HUES48 (cell line): Measurements from ENCODE around the gene UBTD1.

Source experiments
- H3K27ac ChIP-seq: one replicate; pipeline ENCODE4 v1.7.0; 2013; ENCODE audit warnings: low read depth, low read length, inconsistent platforms
- H3K27me3 ChIP-seq: 2 replicates; pipeline ENCODE4 v1.6.1; 2013; ENCODE audit warnings: mild to moderate bottlenecking, low read length; ENCODE audit not compliant: control insufficient read depth, insufficient read depth
- H3K36me3 ChIP-seq: 2 replicates; pipeline ENCODE4 v1.6.1; 2013; ENCODE audit warnings: low read length; ENCODE audit not compliant: control insufficient read depth, insufficient read depth
- H3K4me1 ChIP-seq: 2 replicates; pipeline ENCODE4 v1.6.1; 2013; ENCODE audit warnings: mild to moderate bottlenecking, low read length; ENCODE audit not compliant: control insufficient read depth, insufficient read depth
- H3K4me3 ChIP-seq: 2 replicates; pipeline ENCODE4 v1.5.1; 2013; ENCODE audit warnings: mild to moderate bottlenecking, low read depth, low read length
- H3K9ac ChIP-seq: 2 replicates; pipeline ENCODE4 v1.6.1; 2013; ENCODE audit warnings: mild to moderate bottlenecking, low read depth, low read length, moderate library complexity
- H3K9me3 ChIP-seq: 2 replicates; pipeline ENCODE4 v1.6.1; 2013; ENCODE audit warnings: low read length; ENCODE audit not compliant: control insufficient read depth, insufficient read depth

UBTD1 gene, protein sequence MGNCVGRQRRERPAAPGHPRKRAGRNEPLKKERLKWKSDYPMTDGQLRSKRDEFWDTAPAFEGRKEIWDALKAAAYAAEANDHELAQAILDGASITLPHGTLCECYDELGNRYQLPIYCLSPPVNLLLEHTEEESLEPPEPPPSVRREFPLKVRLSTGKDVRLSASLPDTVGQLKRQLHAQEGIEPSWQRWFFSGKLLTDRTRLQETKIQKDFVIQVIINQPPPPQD

DNA sequence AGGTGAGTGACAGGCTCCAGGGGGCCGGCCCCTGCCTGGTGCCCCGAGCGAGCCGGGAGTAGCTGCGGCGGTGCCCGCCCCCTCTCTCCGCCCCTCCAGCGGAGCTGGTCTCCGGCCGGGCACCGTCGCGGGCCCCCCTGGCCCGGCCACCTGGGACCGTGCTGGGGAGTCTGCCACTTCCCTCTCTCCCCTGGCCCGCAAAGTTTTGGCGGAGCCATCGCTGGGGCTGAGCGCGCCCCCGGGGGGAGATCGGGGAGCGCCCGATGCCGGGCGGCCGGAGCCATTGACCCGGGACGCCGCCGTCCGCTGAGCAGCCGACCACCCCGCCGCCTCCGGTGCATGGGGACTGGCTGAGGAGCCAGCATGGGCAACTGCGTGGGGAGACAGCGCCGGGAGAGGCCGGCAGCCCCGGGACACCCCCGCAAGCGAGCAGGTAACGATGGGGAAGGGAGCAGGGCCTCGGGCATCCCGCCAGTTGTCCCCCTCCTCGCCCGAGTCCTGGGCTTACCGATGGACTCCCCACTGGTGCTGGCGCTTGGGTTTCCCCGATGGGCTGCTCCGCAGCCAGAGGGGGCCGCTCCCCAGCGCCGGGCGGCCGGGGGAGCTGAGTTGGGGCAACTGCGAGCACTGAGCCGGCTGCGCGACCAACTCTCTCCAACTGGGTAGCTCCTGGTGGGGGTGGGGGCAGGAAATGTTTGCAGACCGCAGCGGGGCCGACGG is at the start of gene UBTD1:
UBTD1 (plus strand) TSS at position 84 of the 720 bp plus-strand sequence; CDS start at position 364, 280 bp downstream.
- peaks cover 20% of the 10 kb centered on the region for H3K27me3 ChIP-seq
- H3K4me3 ChIP-seq: peak within 1 kb of the TSS; percentile 98
- peaks cover 43% of the 10 kb centered on the region for H3K4me1 ChIP-seq
- H3K9me3 ChIP-seq: no peaks in the 10 kb centered on the region
- peaks cover 3% of the 10 kb centered on the region; the same call in 1 of the 2 replicates for H3K36me3 ChIP-seq
- H3K27ac ChIP-seq: peak within 1 kb of the TSS; percentile 95
- H3K9ac ChIP-seq: peak within 1 kb of the TSS; percentile 77

GRCh38 chr10:97450828-97451227 is 47.9 kb upstream of the UBTD1 start:
- Histone ChIP-seq H3K4me1 (no peaks in the 10 kb centered on the region; the same call in 1 of the 2 replicates), H3K4me3 (no peak overlapping the region), H3K27ac (no peak overlapping the region), H3K9me3 (no peaks in the 10 kb centered on the region), H3K9ac (no peak overlapping the region), H3K27me3 (no peaks in the 10 kb centered on the region), H3K36me3 (peaks cover 49% of the 10 kb centered on the region)

GRCh38 chr10:97451605-97452004 is 47.1 kb upstream of the UBTD1 start:
- Histone ChIP-seq H3K4me1 (no peaks in the 10 kb centered on the region; the same call in 1 of the 2 replicates), H3K9ac (no peak overlapping the region), H3K36me3 (peaks cover 57% of the 10 kb centered on the region), H3K27me3 (no peaks in the 10 kb centered on the region), H3K9me3 (no peaks in the 10 kb centered on the region), H3K27ac (no peak overlapping the region), H3K4me3 (no peak overlapping the region)

- H3K36me3 ChIP-seq: peaks cover 64% of the 10 kb centered on the region
- H3K27ac ChIP-seq: no peak overlapping the region
Observed at GRCh38 chr10:97452352-97452751, 46.4 kb upstream of the UBTD1 start.

DNA sequence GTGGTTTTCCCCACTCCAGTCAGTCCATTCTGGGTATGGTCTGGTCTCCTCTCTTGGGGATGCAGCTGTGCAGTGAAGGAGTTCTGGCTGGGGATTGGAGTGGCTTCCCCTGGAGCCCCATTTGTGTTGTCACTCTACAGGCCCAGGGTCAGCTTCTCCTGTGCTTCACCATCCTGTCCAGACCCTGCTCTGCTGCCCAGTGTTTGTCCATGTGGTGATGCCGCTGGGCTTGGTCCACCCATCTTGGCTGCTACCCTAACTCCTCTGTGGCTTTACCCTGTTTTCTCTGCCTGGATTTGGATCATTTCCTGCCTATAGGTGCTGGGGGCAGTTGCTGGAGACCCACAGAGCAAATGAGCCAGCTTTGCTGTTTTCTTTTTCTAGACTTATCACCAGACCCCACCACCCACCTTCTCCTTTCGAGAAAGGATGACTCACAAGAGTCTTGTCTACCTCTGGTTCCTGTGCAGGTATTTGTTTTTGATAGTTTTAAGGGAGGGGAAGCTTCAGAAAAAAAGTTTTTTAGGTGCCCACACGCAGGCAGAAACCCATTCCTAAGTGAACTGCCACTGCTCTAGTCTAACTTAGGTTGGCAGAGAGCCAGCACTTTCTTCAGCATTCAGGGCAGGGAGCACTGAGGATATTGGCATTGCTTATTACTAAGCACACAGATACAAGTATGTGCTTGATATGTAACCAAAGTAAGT is 44.2 kb upstream of the UBTD1 start:
- no peak overlapping the region for H3K9ac ChIP-seq
- H3K9me3 ChIP-seq: no peaks in the 10 kb centered on the region
- H3K27ac ChIP-seq: no peak overlapping the region
- no peaks in the 10 kb centered on the region for H3K4me1 ChIP-seq
- H3K4me3 ChIP-seq: no peak overlapping the region
- H3K27me3 ChIP-seq: no peaks in the 10 kb centered on the region
- peaks cover 83% of the 10 kb centered on the region for H3K36me3 ChIP-seq

More at GRCh38 chr10:97452352-97452751, 46.4 kb upstream of the UBTD1 start:
- no peaks in the 10 kb centered on the region for H3K4me1 ChIP-seq
- no peaks in the 10 kb centered on the region for H3K27me3 ChIP-seq
- H3K9ac ChIP-seq: no peak overlapping the region
- H3K9me3 ChIP-seq: no peaks in the 10 kb centered on the region
- H3K4me3 ChIP-seq: no peak overlapping the region

DNA sequence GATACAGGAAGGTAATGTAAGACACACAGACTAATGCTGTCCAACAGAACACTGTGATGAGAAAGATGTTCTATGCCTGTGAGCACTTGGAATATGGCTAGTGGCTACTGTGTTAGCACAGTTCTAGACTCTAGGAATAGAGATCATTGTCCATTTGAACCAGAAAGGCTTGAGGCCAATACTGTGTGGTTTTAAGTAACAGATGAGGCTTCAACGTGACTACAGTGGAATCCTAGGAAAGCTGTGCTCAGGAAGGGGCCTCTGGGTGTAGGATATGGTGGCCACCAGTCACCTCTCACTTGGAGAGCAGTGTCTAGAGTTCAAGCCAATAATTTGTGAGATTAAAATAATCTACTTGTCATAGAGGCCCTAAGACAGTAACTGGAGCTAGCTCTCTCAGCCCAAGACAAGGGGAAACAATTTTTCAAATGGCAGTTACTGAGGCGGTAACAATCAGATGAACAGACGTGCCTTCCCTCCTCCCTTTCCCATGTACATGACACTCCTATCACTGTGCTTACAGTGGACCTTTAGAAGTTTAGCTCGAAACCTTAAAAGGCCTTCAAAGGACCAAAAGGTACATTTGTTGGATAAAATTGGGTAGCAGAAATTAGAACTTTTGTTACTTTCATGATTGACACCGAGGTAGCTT is 42.6 kb upstream of the UBTD1 start:
- Histone ChIP-seq H3K4me1 (no peaks in the 10 kb centered on the region), H3K4me3 (no peak overlapping the region), H3K9ac (no peak overlapping the region), H3K9me3 (no peaks in the 10 kb centered on the region), H3K36me3 (peaks cover 93% of the 10 kb centered on the region), H3K27me3 (no peaks in the 10 kb centered on the region), H3K27ac (no peak overlapping the region)

GRCh38 chr10:97456686-97457065 is 42.0 kb upstream of the UBTD1 start:
- Histone ChIP-seq H3K9ac (no peak overlapping the region), H3K36me3 (peaks cover 93% of the 10 kb centered on the region)

DNA sequence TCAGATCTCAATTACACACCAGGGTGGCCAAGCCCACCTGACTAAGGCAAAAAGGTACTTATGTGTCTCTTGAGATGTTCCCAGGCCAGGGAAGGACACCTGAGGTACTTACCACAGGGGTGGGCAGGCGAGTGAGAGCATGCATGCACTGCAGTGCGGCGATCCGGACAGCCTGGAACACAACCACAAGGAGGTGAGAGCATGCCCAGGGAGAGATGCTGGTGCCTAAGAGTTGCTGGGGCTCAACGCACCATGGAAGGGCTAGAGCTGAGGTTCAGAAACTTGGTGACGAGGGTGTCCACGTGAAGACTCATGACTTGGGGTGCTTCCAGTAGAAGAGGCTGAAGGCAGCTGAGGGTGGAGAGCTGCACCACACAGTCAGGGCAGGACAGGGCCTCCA is 39.6 kb upstream of the UBTD1 start:
- H3K9me3 ChIP-seq: no peaks in the 10 kb centered on the region
- peaks cover 94% of the 10 kb centered on the region for H3K36me3 ChIP-seq
- no peak overlapping the region for H3K27ac ChIP-seq

More at GRCh38 chr10:97456686-97457065, 42.0 kb upstream of the UBTD1 start:
- H3K9me3 ChIP-seq: no peaks in the 10 kb centered on the region
- no peaks in the 10 kb centered on the region for H3K4me1 ChIP-seq
- H3K27ac ChIP-seq: no peak overlapping the region
- H3K27me3 ChIP-seq: no peaks in the 10 kb centered on the region
- no peak overlapping the region for H3K4me3 ChIP-seq

DNA sequence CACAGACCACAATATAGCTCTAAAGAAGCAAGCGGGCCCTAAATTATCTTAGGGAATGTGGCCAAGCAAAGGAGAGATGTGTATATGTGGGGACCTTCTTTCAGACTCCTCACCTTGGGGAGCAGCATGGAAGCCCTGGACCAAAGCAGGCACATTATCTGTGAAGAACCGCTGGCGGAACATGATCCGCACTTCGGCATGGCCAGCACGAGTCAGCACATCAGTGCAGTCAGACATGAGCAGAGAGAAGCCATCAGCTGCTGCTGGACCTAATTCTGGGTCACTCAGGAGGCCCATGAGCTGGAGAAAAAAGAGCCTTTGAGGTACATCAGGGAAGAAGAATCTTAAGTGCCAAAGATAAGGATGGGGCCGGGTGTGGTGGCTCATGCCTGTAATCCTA is 38.8 kb upstream of the UBTD1 start:
- Histone ChIP-seq H3K27me3 (no peaks in the 10 kb centered on the region), H3K36me3 (peaks cover 97% of the 10 kb centered on the region), H3K27ac (no peak overlapping the region), H3K4me3 (no peak overlapping the region), H3K9ac (no peak overlapping the region), H3K9me3 (no peaks in the 10 kb centered on the region), H3K4me1 (no peaks in the 10 kb centered on the region)

More for the DNA sequence above, 39.6 kb upstream of the UBTD1 start:
- Histone ChIP-seq H3K4me1 (no peaks in the 10 kb centered on the region), H3K27me3 (no peaks in the 10 kb centered on the region), H3K4me3 (no peak overlapping the region), H3K9ac (no peak overlapping the region)

- Histone ChIP-seq H3K9ac (no peak overlapping the region), H3K27me3 (no peaks in the 10 kb centered on the region), H3K4me3 (no peak overlapping the region), H3K36me3 (peaks cover 97% of the 10 kb centered on the region), H3K4me1 (no peaks in the 10 kb centered on the region), H3K27ac (no peak overlapping the region), H3K9me3 (no peaks in the 10 kb centered on the region)
Observed at GRCh38 chr10:97462309-97462708, 36.4 kb upstream of the UBTD1 start.
